ENCODE data around the gene QSOX2.

The QSOX2 gene

GRCh38 chr9:136245219-136246150, at the start of gene QSOX2:
Gene QSOX2, minus strand, starts transcription at chr9:136245812. Its CDS starts 9 bp downstream, at chr9:136245803.
- DNase-seq, result peak; percentile 86

GRCh38 chr9:136295055-136295454, 49.4 kb upstream of the QSOX2 start:
- DNase-seq, result no peak

GRCh38 chr9:136294437-136294836, 48.8 kb upstream of the QSOX2 start:
- DNase-seq, result no peak

GRCh38 chr9:136293476-136294077, 48.0 kb upstream of the QSOX2 start:
- DNase-seq, result no peak

GRCh38 chr9:136292591-136293448, 47.2 kb upstream of the QSOX2 start:
- DNase-seq, result no peak

- DNase-seq, result no peak
These were observed 46.5 kb upstream of the QSOX2 start for GRCh38 chr9:136292026-136292538.

GRCh38 chr9:136291306-136292025, 45.9 kb upstream of the QSOX2 start:
- no peak for DNase-seq

- DNase-seq, result no peak
These were observed 44.9 kb upstream of the QSOX2 start for GRCh38 chr9:136290508-136291000.

- DNase-seq, result no peak
These were observed 44.3 kb upstream of the QSOX2 start for GRCh38 chr9:136289651-136290507.

GRCh38 chr9:136287960-136288753, 42.5 kb upstream of the QSOX2 start:
- no peak for DNase-seq

- DNase-seq, result no peak
These were observed 41.4 kb upstream of the QSOX2 start for GRCh38 chr9:136286987-136287379.

- no peak for DNase-seq
These were observed 40.9 kb upstream of the QSOX2 start for GRCh38 chr9:136286359-136286986.

GRCh38 chr9:136285501-136286358, 40.1 kb upstream of the QSOX2 start:
- no peak for DNase-seq

- DNase-seq, result no peak
These were observed 39.3 kb upstream of the QSOX2 start for GRCh38 chr9:136284951-136285350.

GRCh38 chr9:136284311-136284710, 38.7 kb upstream of the QSOX2 start:
- DNase-seq, result no peak

GRCh38 chr9:136283291-136284235, 38.0 kb upstream of the QSOX2 start:
- peak; percentile 74 for DNase-seq

- no peak for DNase-seq
These were observed 36.8 kb upstream of the QSOX2 start for GRCh38 chr9:136282272-136282861.
